AG04450 (cell line): Measurements from ENCODE around the gene OR6B2. TPM values are rescaled to one million over a fixed set of nuclear protein-coding genes. Genes with fewer than 3 reads are reported as not detected.

Experiments
- CTCF ChIA-PET: fragments of 300-600, 350-600 bp; formaldehyde crosslinking; extraction: SDS; loops from one replicate; lab custom pipeline; 2022; ENCODE audit warnings: antibody characterized with exemption, inconsistent platforms; lab: Charles Lee
- POLR2A ChIA-PET: fragments of 350-600 bp; formaldehyde crosslinking; extraction: SDS; loops from one replicate; lab custom pipeline; 2021; ENCODE audit warnings: antibody characterized with exemption, inconsistent platforms; lab: Yijun Ruan, JAX
- DNase-seq: peaks from one replicate; pipeline ENCODE4 v3.0.0-alpha.2; 2011; ENCODE audit warnings: low read depth, low spot score
- H3K27ac ChIP-seq: one replicate; pipeline ENCODE4 v1.5.1; 2012; ENCODE audit warnings: low read depth, low read length, control low read depth
- H3K27me3 ChIP-seq: one replicate; pipeline ENCODE4 v1.6.0; 2012; ENCODE audit warnings: low read length; ENCODE audit not compliant: control insufficient read depth, insufficient read depth
- H3K4me3 ChIP-seq: 2 replicates; pipeline ENCODE4 v1.5.1; 2011; ENCODE audit warnings: mild to moderate bottlenecking, low read depth, low read length, control low read depth
- H3K9me3 ChIP-seq: 2 replicates; pipeline ENCODE4 v1.5.1; 2012; ENCODE audit warnings: low read length; ENCODE audit not compliant: control insufficient read depth, insufficient read depth
- CTCF ChIP-seq: IDR thresholded peaks from 2 replicates; pipeline ENCODE4 v1.5.1; 2011; ENCODE audit warnings: low read depth, low read length, control low read depth, inconsistent platforms
- polyA plus RNA-seq: library from polyadenylated mRNA; depleted of rRNA; stranded (reverse); fragments of >200 nt; gene quantifications from 2 replicates; pipeline ENCODE4 v1.2.3, GENCODE V29; 2011

Gene OR6B2
- polyA plus RNA-seq, 1 experiment, result not detected

DNA sequence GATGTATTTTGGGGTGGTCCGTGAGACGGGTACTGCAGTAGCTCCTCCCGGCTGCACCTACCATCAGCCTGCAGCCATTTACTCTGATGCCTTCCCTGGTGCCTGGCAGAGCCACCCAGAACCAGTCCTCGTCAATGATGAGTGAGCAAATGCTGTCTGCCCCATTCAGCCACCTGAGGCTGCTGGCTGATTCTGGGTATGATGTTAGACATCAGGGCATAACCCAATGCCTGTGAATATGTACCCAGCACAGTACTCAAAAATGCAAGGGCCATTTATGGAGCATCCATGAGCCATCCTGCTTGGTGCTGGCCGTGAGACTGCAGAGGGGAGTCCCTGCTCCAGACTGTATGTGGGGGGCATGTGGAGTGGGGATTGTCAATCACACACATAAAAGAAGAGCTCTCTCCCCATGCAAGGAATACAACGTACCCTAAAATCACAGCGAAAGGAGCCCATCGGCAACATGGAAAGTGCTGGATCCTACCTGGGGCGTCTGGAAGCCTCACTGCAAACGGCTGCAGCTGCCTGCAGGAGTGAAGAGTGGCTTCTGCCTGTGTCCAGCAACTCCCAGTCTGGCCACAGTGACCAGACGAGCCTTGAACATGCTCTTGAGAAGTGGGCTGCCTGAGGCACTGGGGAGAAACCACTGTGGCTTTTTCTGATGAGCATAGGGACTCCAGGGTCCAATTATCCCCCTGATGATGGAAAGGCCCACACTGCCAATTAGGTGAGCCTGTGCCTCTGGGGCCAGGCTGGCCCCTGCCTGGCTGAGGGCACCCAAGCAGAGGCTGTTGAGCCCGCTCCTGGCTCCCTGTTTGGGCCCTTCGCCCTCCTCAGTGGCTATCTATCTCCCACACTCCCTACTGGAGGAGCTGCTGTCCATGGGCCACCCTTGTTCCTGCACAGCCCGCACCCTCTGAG, 2.4 kb upstream of the OR6B2 start:
- TF ChIP-seq CTCF, result no peak
- Histone ChIP-seq H3K4me3 (no peak overlapping the region), H3K27ac (no peak overlapping the region), H3K27me3 (peaks cover 11% of the 10 kb centered on the region), H3K9me3 (no peaks in the 10 kb centered on the region)
- POLR2A ChIA-PET, result no interaction called here
- no peak for DNase-seq
- CTCF ChIA-PET, result no interaction called here

DNA sequence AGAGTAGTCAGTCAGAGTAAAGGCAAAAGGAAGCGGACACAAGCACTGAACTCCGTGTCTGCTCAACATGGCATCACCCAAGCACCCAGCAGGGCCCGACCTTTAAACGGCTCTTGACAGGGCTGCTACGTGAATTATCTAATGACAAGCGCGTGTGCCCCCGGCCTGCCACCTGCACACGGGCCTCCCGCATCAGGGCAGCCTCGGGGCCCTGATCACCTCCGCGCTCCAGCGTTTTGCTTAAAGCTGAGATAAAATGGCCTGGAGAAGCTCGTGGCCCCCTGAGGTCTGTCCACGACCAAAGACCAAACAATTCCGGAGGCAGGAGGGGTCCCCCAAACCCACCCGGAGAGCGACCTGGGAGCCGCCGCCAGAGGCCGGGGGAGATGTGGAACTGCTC, 5.5 kb downstream of the OR6B2 start:
- Histone ChIP-seq H3K27me3 (peaks cover 2% of the 10 kb centered on the region), H3K4me3 (peak overlapping the region; percentile 94), H3K27ac (peak overlapping the region; percentile 31), H3K9me3 (no peaks in the 10 kb centered on the region; the same call in 1 of the 2 replicates)
- CTCF ChIA-PET, result interaction anchor here (0.6 to 2.0 kb wide), 3 partner anchors 22 to 37 kb away, joined by 4 to 12 read pairs (median 8); no protein-coding TSS in a partner anchor
- POLR2A ChIA-PET, result interaction anchor here (0.7 to 0.8 kb wide), 2 partner anchors 12 to 21 kb away, joined by 3 read pairs; no protein-coding TSS in a partner anchor
- no peak for DNase-seq
- no peak for TF ChIP-seq CTCF

- H3K4me3 ChIP-seq, result peak overlapping the region; percentile 94
- H3K9me3 ChIP-seq, result no peaks in the 10 kb centered on the region; the same call in 1 of the 2 replicates
- TF ChIP-seq CTCF, result no peak
- peaks cover 2% of the 10 kb centered on the region for H3K27me3 ChIP-seq
- H3K27ac ChIP-seq, result no peak overlapping the region
- POLR2A ChIA-PET, result no interaction called here
- no peak for DNase-seq
- CTCF ChIA-PET, result interaction anchor here (1.2 kb wide), 1 partner anchor 11 kb away, joined by 4 read pairs; no protein-coding TSS in a partner anchor
Measured at GRCh38 chr2:240023792-240024191, 6.4 kb downstream of the OR6B2 start.

- ChIA-PET POLR2A (no interaction called here), CTCF (interaction anchor here (0.6 to 2.3 kb wide), 16 partner anchors 9 to 1004 kb away, joined by 3 to 18 read pairs (median 4); no protein-coding TSS in a partner anchor)
- DNase-seq, result peak; percentile 11
- Histone ChIP-seq H3K4me3 (no peak overlapping the region), H3K9me3 (no peaks in the 10 kb centered on the region; the same call in 1 of the 2 replicates), H3K27me3 (no peaks in the 10 kb centered on the region), H3K27ac (no peak overlapping the region)
- peak; percentile 85 for TF ChIP-seq CTCF
Measured at GRCh38 chr2:240021488-240022104, 8.6 kb downstream of the OR6B2 start.
